ENCODE data around the gene HDAC2. TPM values are rescaled to one million over a fixed set of nuclear protein-coding genes. Genes with fewer than 3 reads are reported as not detected.
A peak's percentile ranks its signal among the peaks of the same experiment; 100 is the strongest.

Gene HDAC2
- total RNA-seq, 1 experiment from 2014 or later = 321 TPM

- TF ChIP-seq FOXP1 (CRISPR knock-in tag; IDR thresholded peaks at IDR 0.05; ENCODE audit: borderline replicate concordance) (peak; percentile 96; the same call in 1 of the 2 replicates), OVOL2 (CRISPR knock-in tag; IDR thresholded peaks at IDR 0.05; ENCODE audit: borderline replicate concordance) (no peak), SOX15 (CRISPR knock-in tag; IDR thresholded peaks at IDR 0.05) (no peak), ZNF532 (CRISPR knock-in tag; IDR thresholded peaks at IDR 0.05; ENCODE audit: borderline replicate concordance) (0 out of 2 replicates have a peak, but pooled peaks have one; percentile 42), USF1 (CRISPR knock-in tag; IDR thresholded peaks at IDR 0.05) (peak; percentile 91), USF2 (CRISPR knock-in tag; IDR thresholded peaks at IDR 0.05) (peak; percentile 86), PRDM15 (CRISPR knock-in tag; IDR thresholded peaks at IDR 0.05) (peak; percentile 61), ERG (CRISPR knock-in tag; IDR thresholded peaks at IDR 0.05) (0 out of 2 replicates have a peak, but pooled peaks have one; percentile 13), GTF2I (CRISPR knock-in tag; conservative IDR thresholded peaks at IDR 0.05) (no peak), E2F5 (CRISPR knock-in tag; IDR thresholded peaks at IDR 0.05) (peak; percentile 97), ZBTB21 (CRISPR knock-in tag; IDR thresholded peaks at IDR 0.05; ENCODE audit: borderline replicate concordance) (peak; percentile 77; the same call in 1 of the 2 replicates), JAZF1 (CRISPR knock-in tag; IDR thresholded peaks at IDR 0.05) (no peak), ZNF416 (CRISPR knock-in tag; IDR thresholded peaks at IDR 0.05) (no peak), ZNF121 (CRISPR knock-in tag; IDR thresholded peaks at IDR 0.05) (peak; percentile 42; the same call in 1 of the 2 replicates), HMGXB4 (CRISPR knock-in tag; IDR thresholded peaks at IDR 0.05) (peak; percentile 16), ZNF219 (CRISPR knock-in tag; IDR thresholded peaks at IDR 0.05; ENCODE audit: borderline replicate concordance) (peak; percentile 93), RELA (CRISPR knock-in tag; IDR thresholded peaks at IDR 0.05; ENCODE audit: borderline replicate concordance) (peak; percentile 69; the same call in 1 of the 2 replicates), NFE2L1 (CRISPR knock-in tag; IDR thresholded peaks at IDR 0.05) (peak; percentile 96), PREB (CRISPR knock-in tag; IDR thresholded peaks at IDR 0.05; ENCODE audit: borderline replicate concordance) (0 out of 2 replicates have a peak, but pooled peaks have one; percentile 86), GABPB1 (CRISPR knock-in tag; IDR thresholded peaks at IDR 0.05) (peak; percentile 84), ZMAT4 (CRISPR knock-in tag; IDR thresholded peaks at IDR 0.05) (no peak), ATF1 (CRISPR knock-in tag; IDR thresholded peaks at IDR 0.05) (peak; percentile 87)
Measured at GRCh38 chr6:113970805-113971676, at the start of gene HDAC2 (continued).

All from WTC11 (cell line).